IMR-90 (cell line): ENCODE measurements around the gene LRCOL1.

Experiments
- BHLHE40 ChIP-seq: fragments of 150-350 bp; IDR thresholded peaks from 2 replicates; pipeline ENCODE4 v1.6.1; 2016; ENCODE audit warnings: mild to moderate bottlenecking, low read depth, low read length
- CEBPB ChIP-seq: IDR thresholded peaks from 2 replicates; pipeline ENCODE4 v1.6.1; 2012; ENCODE audit warnings: low read depth, low read length, improper control_type of control experiment
- FOS ChIP-seq: fragments of 150-350 bp; IDR thresholded peaks from 2 replicates; pipeline ENCODE4 v1.6.1; 2016; ENCODE audit warnings: low read depth, low read length
- MAZ ChIP-seq: IDR thresholded peaks from 2 replicates; pipeline ENCODE4 v1.6.1; 2012; ENCODE audit warnings: low read depth, mild to moderate bottlenecking, low read length, improper control_type of control experiment, moderate library complexity, borderline replicate concordance
- NFE2L2 ChIP-seq: fragments of 150-350 bp; IDR thresholded peaks from 2 replicates; pipeline ENCODE4 v1.6.1; 2016; ENCODE audit warnings: low read depth, mild to moderate bottlenecking, low read length
- POLR2A ChIP-seq: IDR thresholded peaks from 2 replicates; pipeline ENCODE4 v1.6.1; 2012; ENCODE audit warnings: mild to moderate bottlenecking, low read depth, low read length
- RAD21 ChIP-seq: IDR thresholded peaks from 2 replicates; pipeline ENCODE4 v1.6.1; 2012; ENCODE audit warnings: low read length, improper control_type of control experiment
- RCOR1 ChIP-seq: IDR thresholded peaks from 2 replicates; pipeline ENCODE4 v1.6.1; 2012; ENCODE audit warnings: mild to moderate bottlenecking, low read length, improper control_type of control experiment; ENCODE audit not compliant: insufficient replicate concordance
- RFX5 ChIP-seq: IDR thresholded peaks from 2 replicates; pipeline ENCODE4 v1.8.0; 2012; ENCODE audit warnings: low read depth, mild to moderate bottlenecking, low read length, moderate library complexity
- SMC3 ChIP-seq: fragments of 150-350 bp; IDR thresholded peaks from 2 replicates; pipeline ENCODE4 v1.6.1; 2016; ENCODE audit warnings: low read depth, mild to moderate bottlenecking, antibody characterized with exemption, low read length, moderate library complexity
- USF2 ChIP-seq: fragments of 150-350 bp; IDR thresholded peaks from 2 replicates; pipeline ENCODE4 v1.6.1; 2017; ENCODE audit warnings: mild to moderate bottlenecking, antibody characterized with exemption, low read length, low read depth
- TF ChIP-seq, protein P1 (sequence below): conservative IDR thresholded peaks from 2 replicates; pipeline ENCODE4 v1.5.1; 2012; ENCODE audit warnings: mild to moderate bottlenecking, low read depth, low read length, improper control_type of control experiment

DNA sequence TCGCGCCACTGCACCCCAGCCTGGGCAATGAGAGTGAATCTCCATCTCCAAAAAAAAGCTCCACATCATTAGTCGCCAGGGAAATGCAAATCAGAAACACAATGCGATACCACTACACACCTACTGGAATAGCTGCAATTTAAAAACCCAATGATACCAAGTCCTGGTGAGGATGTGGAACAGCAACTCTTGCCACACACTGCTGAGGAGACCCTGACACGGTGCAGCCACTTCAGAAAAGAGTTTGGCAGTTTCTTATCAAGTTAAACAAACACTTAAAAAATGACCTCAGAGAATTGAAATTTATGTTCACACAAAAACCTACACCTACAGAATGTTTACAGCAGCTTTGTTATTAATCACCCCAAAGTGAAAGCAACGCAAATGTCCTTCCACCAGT, 20.3 kb upstream of the LRCOL1 start:
- TF ChIP-seq, protein P1, sequence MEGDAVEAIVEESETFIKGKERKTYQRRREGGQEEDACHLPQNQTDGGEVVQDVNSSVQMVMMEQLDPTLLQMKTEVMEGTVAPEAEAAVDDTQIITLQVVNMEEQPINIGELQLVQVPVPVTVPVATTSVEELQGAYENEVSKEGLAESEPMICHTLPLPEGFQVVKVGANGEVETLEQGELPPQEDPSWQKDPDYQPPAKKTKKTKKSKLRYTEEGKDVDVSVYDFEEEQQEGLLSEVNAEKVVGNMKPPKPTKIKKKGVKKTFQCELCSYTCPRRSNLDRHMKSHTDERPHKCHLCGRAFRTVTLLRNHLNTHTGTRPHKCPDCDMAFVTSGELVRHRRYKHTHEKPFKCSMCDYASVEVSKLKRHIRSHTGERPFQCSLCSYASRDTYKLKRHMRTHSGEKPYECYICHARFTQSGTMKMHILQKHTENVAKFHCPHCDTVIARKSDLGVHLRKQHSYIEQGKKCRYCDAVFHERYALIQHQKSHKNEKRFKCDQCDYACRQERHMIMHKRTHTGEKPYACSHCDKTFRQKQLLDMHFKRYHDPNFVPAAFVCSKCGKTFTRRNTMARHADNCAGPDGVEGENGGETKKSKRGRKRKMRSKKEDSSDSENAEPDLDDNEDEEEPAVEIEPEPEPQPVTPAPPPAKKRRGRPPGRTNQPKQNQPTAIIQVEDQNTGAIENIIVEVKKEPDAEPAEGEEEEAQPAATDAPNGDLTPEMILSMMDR, result no peak
- TF ChIP-seq POLR2A (no peak), SMC3 (no peak), BHLHE40 (no peak), FOS (no peak), RAD21 (no peak), USF2 (no peak), NFE2L2 (no peak), RFX5 (no peak), MAZ (no peak), RCOR1 (no peak), CEBPB (no peak)
